Naive B cell (primary cell): ENCODE data around the gene ADAMTS7. TPM values are rescaled to one million over a fixed set of nuclear protein-coding genes. Genes with fewer than 3 reads are reported as not detected.
"Not testable (repeated sequence)": the region's sequence is repeated elsewhere in the genome, so short reads cannot be mapped to it uniquely, and the experiment has no call there.

Experiments used
- ATAC-seq, 2 donors: fragments of 150-1000 bp; cut with Tn5 transposase; 2 replicates each; pipeline ENCODE4 v1.10.0; 2021; ENCODE audit warnings: low read depth in 2 of 2, mild to moderate bottlenecking in 2 of 2, moderate library complexity in 2 of 2
- DNase-seq: peaks from one replicate; pipeline ENCODE4 v3.0.0; 2022
- H3K27ac Mint-ChIP-seq, 6 donors: one replicate each; pipeline ENCODE4 v1.8.0; 2020 to 2022; ENCODE audit warnings: mild to moderate bottlenecking in 6 of 6, mixed read lengths in 6 of 6, moderate library complexity in 5 of 6, inconsistent platforms in 2 of 6
- H3K27me3 Mint-ChIP-seq, 3 donors: one replicate each; pipeline ENCODE4 v1.8.0; 2021 to 2022; ENCODE audit warnings: mixed read lengths in 3 of 3, mild to moderate bottlenecking in 1 of 3
- H3K36me3 Mint-ChIP-seq, 2 donors: one replicate each; pipeline ENCODE4 v1.8.0; 2020 to 2022; ENCODE audit warnings: mixed read lengths in 2 of 2, inconsistent platforms in 1 of 2, mild to moderate bottlenecking in 1 of 2
- H3K4me1 Mint-ChIP-seq, 3 donors: one replicate each; pipeline ENCODE4 v1.8.0; 2020 to 2022; ENCODE audit warnings: mixed read lengths in 3 of 3, inconsistent platforms in 1 of 3, mild to moderate bottlenecking in 1 of 3, moderate library complexity in 1 of 3
- H3K4me3 Mint-ChIP-seq, 8 donors: one replicate each; pipeline ENCODE4 v1.8.0; 2020 to 2022; ENCODE audit warnings: mild to moderate bottlenecking in 8 of 8, mixed read lengths in 8 of 8, moderate library complexity in 8 of 8, inconsistent platforms in 2 of 8
- H3K9me3 Mint-ChIP-seq, 7 donors: one replicate each; pipeline ENCODE4 v1.8.0; 2020 to 2022; ENCODE audit warnings: mixed read lengths in 7 of 7, mild to moderate bottlenecking in 5 of 7, inconsistent platforms in 2 of 7, moderate library complexity in 1 of 7
- polyA plus RNA-seq, 6 donors: library from polyadenylated mRNA; unstranded; fragments of 300-500 nt; fragmentation: Illumina TruSeq; gene quantifications; one replicate each; pipeline ENCODE4 v1.2.3, GENCODE V29; 2021; ENCODE audit warnings: low read depth in 6 of 6

ADAMTS7 gene, protein sequence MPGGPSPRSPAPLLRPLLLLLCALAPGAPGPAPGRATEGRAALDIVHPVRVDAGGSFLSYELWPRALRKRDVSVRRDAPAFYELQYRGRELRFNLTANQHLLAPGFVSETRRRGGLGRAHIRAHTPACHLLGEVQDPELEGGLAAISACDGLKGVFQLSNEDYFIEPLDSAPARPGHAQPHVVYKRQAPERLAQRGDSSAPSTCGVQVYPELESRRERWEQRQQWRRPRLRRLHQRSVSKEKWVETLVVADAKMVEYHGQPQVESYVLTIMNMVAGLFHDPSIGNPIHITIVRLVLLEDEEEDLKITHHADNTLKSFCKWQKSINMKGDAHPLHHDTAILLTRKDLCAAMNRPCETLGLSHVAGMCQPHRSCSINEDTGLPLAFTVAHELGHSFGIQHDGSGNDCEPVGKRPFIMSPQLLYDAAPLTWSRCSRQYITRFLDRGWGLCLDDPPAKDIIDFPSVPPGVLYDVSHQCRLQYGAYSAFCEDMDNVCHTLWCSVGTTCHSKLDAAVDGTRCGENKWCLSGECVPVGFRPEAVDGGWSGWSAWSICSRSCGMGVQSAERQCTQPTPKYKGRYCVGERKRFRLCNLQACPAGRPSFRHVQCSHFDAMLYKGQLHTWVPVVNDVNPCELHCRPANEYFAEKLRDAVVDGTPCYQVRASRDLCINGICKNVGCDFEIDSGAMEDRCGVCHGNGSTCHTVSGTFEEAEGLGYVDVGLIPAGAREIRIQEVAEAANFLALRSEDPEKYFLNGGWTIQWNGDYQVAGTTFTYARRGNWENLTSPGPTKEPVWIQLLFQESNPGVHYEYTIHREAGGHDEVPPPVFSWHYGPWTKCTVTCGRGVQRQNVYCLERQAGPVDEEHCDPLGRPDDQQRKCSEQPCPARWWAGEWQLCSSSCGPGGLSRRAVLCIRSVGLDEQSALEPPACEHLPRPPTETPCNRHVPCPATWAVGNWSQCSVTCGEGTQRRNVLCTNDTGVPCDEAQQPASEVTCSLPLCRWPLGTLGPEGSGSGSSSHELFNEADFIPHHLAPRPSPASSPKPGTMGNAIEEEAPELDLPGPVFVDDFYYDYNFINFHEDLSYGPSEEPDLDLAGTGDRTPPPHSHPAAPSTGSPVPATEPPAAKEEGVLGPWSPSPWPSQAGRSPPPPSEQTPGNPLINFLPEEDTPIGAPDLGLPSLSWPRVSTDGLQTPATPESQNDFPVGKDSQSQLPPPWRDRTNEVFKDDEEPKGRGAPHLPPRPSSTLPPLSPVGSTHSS (N-terminal part only)
- not detected for polyA plus RNA-seq

DNA sequence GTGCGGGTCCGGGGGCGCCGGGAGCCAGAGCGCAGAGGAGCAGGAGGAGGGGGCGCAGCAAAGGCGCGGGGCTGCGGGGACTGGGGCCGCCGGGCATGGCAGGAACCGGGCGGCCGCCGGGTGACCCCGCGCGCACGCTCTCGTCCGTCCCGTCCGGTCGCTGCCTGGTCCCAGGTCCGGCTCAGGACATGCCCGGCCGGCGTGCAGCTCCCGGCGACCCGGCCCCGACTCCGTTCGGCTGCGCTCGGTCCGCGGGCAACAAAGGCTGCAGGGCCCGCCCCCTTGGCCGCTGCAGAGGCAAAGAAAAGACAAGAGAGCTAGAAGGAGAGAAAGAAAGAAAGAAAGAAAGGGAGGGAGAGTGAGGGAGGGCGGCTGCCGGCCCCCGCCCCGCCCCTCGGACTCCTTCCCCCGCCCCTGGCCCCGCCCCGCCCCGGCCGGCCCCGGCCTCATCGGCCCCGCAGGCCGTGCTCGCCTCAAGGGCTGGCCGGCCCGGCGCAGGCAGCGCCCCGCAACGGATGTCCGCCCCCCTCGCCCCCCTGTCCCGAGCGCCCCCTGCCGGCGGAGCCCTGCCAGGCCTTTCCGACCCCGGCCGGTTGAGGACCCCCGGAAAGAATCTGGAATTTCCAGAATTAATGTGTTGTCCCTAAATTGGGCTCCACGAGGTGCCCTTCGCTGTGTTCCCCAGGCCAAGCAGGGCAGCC, at the start of gene ADAMTS7:
Gene ADAMTS7, minus strand, starts transcription at position 341 of the 701 bp plus-strand sequence. Its CDS starts 244 bp downstream, at position 97.
- peak; percentile 47 for DNase-seq
- H3K27ac Mint-ChIP-seq: peak within 1 kb of the TSS in 3 of 6 donors; percentile 10 to 70 (median 66)
- H3K4me3 Mint-ChIP-seq: peak within 1 kb of the TSS; percentile 78 to 94 (median 88)
- peak; percentile 60 to 69 for ATAC-seq
- H3K9me3 Mint-ChIP-seq: peaks cover 0 to 17% (median 5%) of the 10 kb centered on the region in 7 donors
- peaks cover 16 to 29% (median 16%) of the 10 kb centered on the region in 3 donors for H3K4me1 Mint-ChIP-seq
- peaks cover 24 to 43% (median 38%) of the 10 kb centered on the region in 3 donors for H3K27me3 Mint-ChIP-seq
- peaks cover 0 to 8% of the 10 kb centered on the region in 2 donors for H3K36me3 Mint-ChIP-seq

DNA sequence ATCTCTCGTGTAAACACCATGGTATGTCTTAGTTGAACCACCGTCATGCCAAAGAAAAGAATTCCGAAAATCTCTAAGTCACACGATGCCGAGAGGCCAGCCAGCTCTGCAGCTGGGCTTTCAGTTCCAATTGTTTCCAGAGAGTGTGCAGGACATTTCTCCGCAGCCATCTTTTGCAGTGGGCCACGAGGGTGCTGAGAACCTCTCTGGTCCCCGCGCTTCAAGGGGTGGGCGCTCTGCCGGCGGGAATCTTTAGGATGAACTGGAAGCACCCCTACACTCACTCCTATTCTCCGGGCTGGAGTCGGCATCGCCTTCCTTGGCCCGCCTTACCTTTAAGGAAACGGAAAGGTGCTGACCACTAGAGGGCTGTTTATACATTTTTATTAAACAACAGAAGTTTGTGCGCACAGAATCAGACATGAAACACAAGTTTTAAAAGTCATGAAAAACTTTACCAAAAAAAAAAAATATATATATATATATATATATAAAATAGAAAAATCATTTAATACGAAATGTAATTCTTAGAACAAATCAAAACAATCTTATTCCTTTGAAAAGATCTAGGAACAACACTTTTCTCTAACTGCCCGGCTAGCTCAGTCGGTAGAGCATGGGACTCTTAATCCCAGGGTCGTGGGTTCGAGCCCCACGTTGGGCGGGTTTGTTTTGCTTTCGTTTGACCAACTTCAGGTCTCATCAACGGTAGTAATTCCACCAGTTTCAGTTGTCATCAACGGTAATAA, 48.9 kb upstream of the ADAMTS7 start:
- H3K4me3 Mint-ChIP-seq: peak overlapping the region; percentile 77 to 94 (median 90)
- peak; percentile 68 for DNase-seq
- no peaks in the 10 kb centered on the region for H3K9me3 Mint-ChIP-seq
- ATAC-seq: peak; percentile 83 to 92
- H3K27me3 Mint-ChIP-seq: no peaks in the 10 kb centered on the region
- H3K36me3 Mint-ChIP-seq: no peaks in the 10 kb centered on the region
- peaks cover 6 to 8% (median 8%) of the 10 kb centered on the region in 3 donors for H3K4me1 Mint-ChIP-seq
- H3K27ac Mint-ChIP-seq: peak overlapping the region; percentile 38 to 97 (median 92)

DNA sequence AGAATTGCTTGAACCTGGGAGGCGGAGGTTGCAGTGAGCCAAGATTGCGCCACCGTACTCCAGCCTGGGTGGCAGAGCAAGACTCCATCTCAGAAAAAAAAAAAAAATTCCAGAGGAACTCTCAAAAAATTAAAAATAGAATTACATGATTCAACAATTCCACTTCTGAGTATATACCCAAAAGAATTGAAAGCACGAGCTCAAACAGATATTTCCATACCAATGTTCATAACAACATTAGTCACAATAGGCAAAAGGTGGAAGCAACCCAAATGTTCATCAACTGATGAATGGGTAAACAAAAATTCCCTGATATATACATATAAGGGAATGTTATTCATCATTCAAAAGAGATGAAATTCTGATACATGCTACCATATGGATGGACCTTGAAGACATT, 44.5 kb upstream of the ADAMTS7 start:
- H3K36me3 Mint-ChIP-seq: peaks cover 0 to 6% of the 10 kb centered on the region in 2 donors

DNA sequence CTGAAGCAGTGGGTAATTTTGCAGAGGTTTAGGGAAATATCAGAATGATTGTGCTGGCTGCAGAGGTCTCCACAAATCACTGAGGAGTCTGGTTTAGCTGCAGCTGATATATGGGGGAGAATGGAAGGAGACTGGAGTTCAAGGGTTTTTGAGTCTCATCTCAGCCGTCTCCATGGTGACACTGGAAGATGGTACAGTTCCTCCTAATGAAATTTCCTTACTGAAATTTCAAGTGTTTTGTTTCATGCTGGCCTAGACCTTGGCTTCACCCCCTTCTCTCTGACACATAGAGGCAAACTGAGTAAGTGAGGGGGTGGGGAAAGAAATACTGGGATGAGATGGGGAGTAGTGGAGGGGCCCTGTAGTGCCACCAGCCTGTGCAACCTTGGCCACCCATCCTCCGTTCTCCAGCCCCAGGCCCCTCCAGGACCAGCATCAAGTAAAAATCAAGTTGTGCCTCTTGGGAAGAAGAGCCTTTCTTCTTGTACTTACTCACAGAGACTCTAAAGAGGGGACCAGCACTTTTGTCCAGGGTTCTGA, 43.6 kb upstream of the ADAMTS7 start:
- ATAC-seq (no peak), DNase-seq (no peak)
- Mint-ChIP-seq H3K27me3 (peaks cover 0 to 8% (median 5%) of the 10 kb centered on the region in 3 donors), H3K4me1 (peaks cover 1 to 2% (median 1%) of the 10 kb centered on the region in 3 donors), H3K4me3 (no peak overlapping the region), H3K36me3 (peaks cover 0 to 6% of the 10 kb centered on the region in 2 donors), H3K9me3 (peaks cover 0 to 2% (median 0%) of the 10 kb centered on the region in 7 donors), H3K27ac (no peak overlapping the region)

More for the DNA sequence above, 44.5 kb upstream of the ADAMTS7 start:
- H3K9me3 Mint-ChIP-seq: peaks cover 0 to 2% (median 0%) of the 10 kb centered on the region in 7 donors
- DNase-seq (no peak), ATAC-seq (no peak)
- H3K27ac Mint-ChIP-seq: no peak overlapping the region
- peaks cover 6 to 8% (median 8%) of the 10 kb centered on the region in 3 donors for H3K4me1 Mint-ChIP-seq
- no peak overlapping the region for H3K4me3 Mint-ChIP-seq
- H3K27me3 Mint-ChIP-seq: peaks cover 0 to 8% (median 5%) of the 10 kb centered on the region in 3 donors

DNA sequence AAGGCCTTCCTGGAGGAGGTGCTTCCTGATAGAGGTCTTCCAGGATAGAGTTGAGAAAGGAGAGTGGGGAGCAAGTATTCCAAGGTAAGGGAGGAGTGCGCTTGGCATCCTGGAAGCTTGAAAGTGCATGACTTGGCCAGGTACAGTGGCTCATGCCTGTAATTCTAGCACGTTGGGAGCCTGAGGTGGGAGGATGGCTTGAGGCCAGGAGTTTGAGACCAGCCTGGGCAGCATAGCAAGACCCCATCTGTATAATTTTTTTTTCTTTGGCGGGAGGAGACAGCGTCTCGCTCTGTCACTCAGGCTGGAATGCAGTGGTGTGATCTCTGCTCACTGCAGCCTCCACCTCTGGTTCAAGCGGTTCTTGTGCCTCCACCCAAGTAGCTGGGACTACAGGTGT, 42.2 kb upstream of the ADAMTS7 start:
- DNase-seq (no peak), ATAC-seq (no peak)
- H3K36me3 Mint-ChIP-seq: peaks cover 0 to 6% of the 10 kb centered on the region in 2 donors
- H3K9me3 Mint-ChIP-seq: peaks cover 0 to 2% (median 0%) of the 10 kb centered on the region in 7 donors
- H3K4me1 Mint-ChIP-seq: no peaks in the 10 kb centered on the region
- no peak overlapping the region for H3K4me3 Mint-ChIP-seq
- H3K27ac Mint-ChIP-seq: no peak overlapping the region
- peaks cover 0 to 8% (median 5%) of the 10 kb centered on the region in 3 donors for H3K27me3 Mint-ChIP-seq

DNA sequence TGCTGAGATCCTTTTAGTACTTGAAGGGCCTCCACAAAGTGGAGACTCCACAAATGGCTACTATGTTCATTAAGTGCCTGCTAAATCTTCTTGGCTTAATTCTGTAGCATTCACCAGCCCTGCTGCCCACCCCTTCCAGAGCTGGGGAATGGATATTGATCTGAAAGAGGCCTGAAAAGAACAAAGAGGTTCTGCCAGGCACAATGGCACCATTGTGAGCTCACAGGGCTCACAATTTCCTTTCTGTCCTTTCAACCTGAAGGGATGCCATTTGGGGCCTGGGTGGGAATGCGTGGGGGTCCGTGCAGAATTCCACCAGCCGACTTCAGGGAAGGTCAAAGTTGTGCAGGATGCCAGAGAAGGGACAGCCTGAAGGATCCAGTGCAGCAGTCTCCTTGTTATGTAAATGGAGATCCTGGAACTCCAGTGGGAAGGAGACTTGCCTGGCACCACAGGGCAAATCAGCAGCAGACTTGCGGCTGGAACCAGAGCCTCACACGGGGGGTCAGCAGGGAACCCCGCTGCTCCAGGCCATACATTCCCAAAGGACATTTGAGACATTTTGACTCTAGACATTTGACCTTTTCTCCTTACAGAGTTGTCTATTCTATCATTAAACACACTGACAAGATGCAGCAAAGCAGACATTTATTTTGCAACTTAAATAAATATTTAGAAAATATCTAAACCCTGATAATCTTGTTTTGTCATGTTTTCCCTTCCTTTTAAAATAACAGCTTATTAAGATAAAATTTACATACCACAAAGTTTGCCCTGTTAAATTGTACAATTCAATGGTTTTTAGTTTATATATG, 39.9 kb upstream of the ADAMTS7 start:
- DNase-seq (no peak), ATAC-seq (no peak)
- Mint-ChIP-seq H3K4me1 (no peaks in the 10 kb centered on the region), H3K27ac (no peak overlapping the region), H3K36me3 (peaks cover 0 to 6% of the 10 kb centered on the region in 2 donors), H3K27me3 (peaks cover 0 to 8% (median 5%) of the 10 kb centered on the region in 3 donors), H3K4me3 (no peak overlapping the region), H3K9me3 (peaks cover 0 to 2% (median 0%) of the 10 kb centered on the region in 7 donors)

DNA sequence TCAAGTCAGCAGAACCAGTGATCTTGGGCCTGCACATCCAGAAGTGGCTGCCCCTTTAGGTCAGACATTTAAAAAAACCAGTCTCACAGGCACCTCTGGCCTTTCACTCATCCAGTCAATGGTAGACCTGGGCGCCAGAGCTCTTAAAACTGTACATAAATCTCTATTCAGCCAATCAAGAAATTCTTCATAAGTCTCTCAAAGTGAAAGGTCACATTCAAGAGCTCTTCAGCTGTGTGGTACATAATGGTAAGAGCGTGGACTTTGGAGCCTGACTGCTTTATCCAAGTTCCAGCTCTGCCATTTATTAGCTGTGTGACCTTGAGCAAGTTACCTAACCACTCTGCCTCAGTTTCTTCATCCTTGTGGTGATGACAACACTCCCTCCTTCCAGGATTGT, 39.1 kb upstream of the ADAMTS7 start:
- Mint-ChIP-seq H3K27ac (peak overlapping the region in 1 of 6 donors; percentile 38), H3K4me3 (no peak overlapping the region)

DNA sequence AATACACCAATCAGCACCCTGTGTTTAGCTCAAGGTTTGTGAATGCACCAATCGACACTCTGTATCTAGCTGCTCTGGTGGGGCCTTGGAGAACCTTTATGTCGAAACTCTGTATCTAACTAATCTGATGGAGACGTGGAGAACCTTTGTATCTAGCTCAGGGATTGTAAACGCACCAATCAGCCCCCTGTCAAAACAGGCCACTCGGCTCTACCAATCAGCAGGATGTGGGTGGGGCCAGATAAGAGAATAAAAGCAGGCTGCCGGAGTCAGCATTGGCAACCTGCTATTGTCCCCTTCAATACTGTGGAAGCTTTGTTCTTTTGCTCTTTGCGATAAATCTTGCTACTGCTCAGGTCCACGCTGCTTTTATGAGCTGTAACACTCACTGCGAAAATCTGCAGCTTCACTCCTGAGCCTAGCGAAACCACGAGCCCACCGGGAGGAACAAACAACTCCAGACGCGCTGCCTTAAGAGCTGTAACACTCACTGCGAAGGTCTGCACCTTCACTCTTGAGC, 36.2 kb upstream of the ADAMTS7 start:
- H3K4me3 Mint-ChIP-seq, H3K27ac Mint-ChIP-seq, DNase-seq, H3K36me3 Mint-ChIP-seq, H3K27me3 Mint-ChIP-seq, ATAC-seq, H3K4me1 Mint-ChIP-seq, H3K9me3 Mint-ChIP-seq: not testable (repeated sequence)

More for the DNA sequence above, 39.1 kb upstream of the ADAMTS7 start:
- Mint-ChIP-seq H3K4me1 (no peaks in the 10 kb centered on the region), H3K9me3 (peaks cover 0 to 2% (median 0%) of the 10 kb centered on the region in 7 donors), H3K27me3 (peaks cover 0 to 8% (median 5%) of the 10 kb centered on the region in 3 donors), H3K36me3 (peaks cover 0 to 6% of the 10 kb centered on the region in 2 donors)
- ATAC-seq (no peak), DNase-seq (no peak)

DNA sequence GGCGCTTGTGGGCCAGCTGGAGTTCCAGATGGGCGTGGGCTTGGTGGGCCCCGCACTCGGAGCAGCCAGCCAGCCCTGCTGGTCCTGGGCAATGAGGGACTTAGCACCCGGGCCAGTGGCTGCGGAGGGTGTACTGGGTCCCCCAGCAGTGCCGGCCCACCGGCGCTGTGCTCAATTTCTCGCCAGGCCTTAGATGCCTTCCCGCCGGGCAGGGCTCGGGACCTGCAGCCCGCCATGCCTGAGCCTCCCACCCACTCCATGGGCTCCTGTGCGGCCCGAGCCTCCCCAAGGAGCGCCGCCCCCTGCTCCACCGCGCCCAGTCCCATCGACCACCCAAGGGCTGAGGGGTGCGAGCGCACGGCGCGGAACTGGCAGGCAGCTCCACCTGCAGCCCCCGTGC, 35.6 kb upstream of the ADAMTS7 start:
- not testable (repeated sequence) for H3K4me1 Mint-ChIP-seq, H3K9me3 Mint-ChIP-seq, DNase-seq, H3K27ac Mint-ChIP-seq, H3K27me3 Mint-ChIP-seq, H3K4me3 Mint-ChIP-seq, ATAC-seq, H3K36me3 Mint-ChIP-seq

DNA sequence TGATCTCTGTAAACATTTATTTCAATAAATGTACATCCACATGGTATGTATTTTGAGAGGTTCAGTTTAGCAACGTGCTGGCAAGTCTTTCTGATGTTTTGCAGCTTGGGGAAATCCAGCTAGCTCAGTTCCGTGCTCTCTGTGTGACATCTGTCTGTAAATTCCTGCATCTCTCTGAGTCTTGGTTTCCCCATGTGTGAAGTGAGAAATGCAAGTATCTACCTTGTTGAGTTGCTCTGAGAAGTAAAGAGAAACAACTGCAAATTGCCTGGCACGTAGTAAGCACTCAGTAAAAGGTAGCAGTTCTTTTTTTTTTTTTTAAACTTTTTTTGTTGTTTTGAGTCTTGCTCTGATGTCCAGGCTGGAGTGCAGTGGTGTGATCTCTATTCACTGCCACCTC, 31.3 kb upstream of the ADAMTS7 start:
- H3K9me3 Mint-ChIP-seq: no peaks in the 10 kb centered on the region
- no peaks in the 10 kb centered on the region for H3K4me1 Mint-ChIP-seq
- no peak for ATAC-seq
- H3K27ac Mint-ChIP-seq: no peak overlapping the region
- no peak overlapping the region for H3K4me3 Mint-ChIP-seq
- no peaks in the 10 kb centered on the region for H3K36me3 Mint-ChIP-seq
- no peak for DNase-seq
- H3K27me3 Mint-ChIP-seq: peaks cover 0 to 8% (median 6%) of the 10 kb centered on the region in 3 donors

DNA sequence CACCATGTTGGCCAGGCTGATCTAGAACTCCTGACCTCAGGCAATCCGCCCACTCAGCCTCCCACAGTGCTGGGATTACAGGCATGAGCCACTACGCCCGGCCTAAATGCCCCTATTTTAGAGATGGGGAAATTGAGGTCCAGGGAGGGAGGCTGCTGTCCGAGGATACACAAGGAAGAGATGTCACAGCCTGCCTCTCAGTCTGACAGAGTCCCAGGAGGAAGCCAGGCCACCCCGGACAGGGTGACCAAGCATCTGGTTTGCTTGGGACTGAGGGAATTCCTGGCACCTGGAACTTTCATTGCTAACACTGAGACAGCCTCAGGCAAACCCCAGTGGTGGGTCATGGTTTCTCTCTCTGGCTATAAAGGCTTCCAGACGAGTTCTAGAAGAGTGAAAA, 30.6 kb upstream of the ADAMTS7 start:
- no peak overlapping the region for H3K4me3 Mint-ChIP-seq
- H3K36me3 Mint-ChIP-seq: no peaks in the 10 kb centered on the region
- DNase-seq (no peak), ATAC-seq (no peak)
- H3K27me3 Mint-ChIP-seq: peaks cover 0 to 8% (median 6%) of the 10 kb centered on the region in 3 donors
- no peaks in the 10 kb centered on the region for H3K9me3 Mint-ChIP-seq
- no peaks in the 10 kb centered on the region for H3K4me1 Mint-ChIP-seq
- peak overlapping the region in 1 of 6 donors; percentile 22 for H3K27ac Mint-ChIP-seq
